Aorta (tissue), 5 donors: ENCODE data around the gene CRCP. TPM values are rescaled to one million over a fixed set of nuclear protein-coding genes. Genes with fewer than 3 reads are reported as not detected.
"Not testable (repeated sequence)": the region's sequence is repeated elsewhere in the genome, so short reads cannot be mapped to it uniquely, and the experiment has no call there.

ENCODE experiments used
- ATAC-seq: fragments of 200-7000 bp; cut with Tn5 transposase; one replicate; pipeline ENCODE4 v1.9.1; 2022; ENCODE audit warnings: moderate library complexity; ENCODE audit not compliant: low FRiP score
- DNase-seq, 2 donors: peaks; one replicate each; pipeline ENCODE4 v3.0.0-alpha.2; 2020
- H3K27ac ChIP-seq, 2 donors: one replicate each; pipeline ENCODE4 v1.5.1; 2013; ENCODE audit warnings: low read length in 2 of 2, mild to moderate bottlenecking in 2 of 2, moderate library complexity in 2 of 2, control low read depth in 1 of 2, inconsistent platforms in 1 of 2, low read depth in 1 of 2
- H3K27me3 ChIP-seq, 2 donors: one replicate each; pipeline ENCODE4 v1.6.1; 2013; ENCODE audit warnings: control low read depth in 1 of 2, low read length in 1 of 2, mild to moderate bottlenecking in 1 of 2, moderate library complexity in 1 of 2; ENCODE audit not compliant: insufficient read depth in 2 of 2, control insufficient read depth in 1 of 2
- H3K36me3 ChIP-seq, 2 donors: one replicate each; pipeline ENCODE4 v1.6.1; 2013; ENCODE audit warnings: control low read depth in 1 of 2, low read length in 1 of 2, mild to moderate bottlenecking in 1 of 2; ENCODE audit not compliant: insufficient read depth in 2 of 2, control insufficient read depth in 1 of 2
- H3K4me1 ChIP-seq, 2 donors: one replicate each; pipeline ENCODE4 v1.6.1; 2013; ENCODE audit warnings: low read length in 2 of 2, control low read depth in 1 of 2, mild to moderate bottlenecking in 1 of 2, moderate library complexity in 1 of 2; ENCODE audit not compliant: insufficient read depth in 2 of 2, control insufficient read depth in 1 of 2
- H3K4me3 ChIP-seq, 2 donors: one replicate each; pipeline ENCODE4 v1.5.1; 2013; ENCODE audit warnings: low read length in 2 of 2, control low read depth in 1 of 2, mild to moderate bottlenecking in 1 of 2
- H3K9me3 ChIP-seq: one replicate; pipeline ENCODE4 v1.6.1; 2013; ENCODE audit warnings: mild to moderate bottlenecking, low read length; ENCODE audit not compliant: control insufficient read depth
- WGBS, 2 donors: extraction: QIAGEN DNeasy Blood & Tissue Kit; methylation state at CpG; one replicate each; pipeline ENCODE4 v1.1.7; 2013; 5-methylcytosine and 5-hydroxymethylcytosine counted together
- intact Hi-C, 2 donors: fragments of 100-400 bp; cut with DNase I; formaldehyde crosslinking; loops; one replicate each; pipeline versions ENCODE4 v1.14.2 to v1.15.0; 2022
- polyA plus RNA-seq, 2 donors: library from polyadenylated mRNA; stranded (reverse); fragments of 200-250 nt; gene quantifications; one replicate each; pipeline ENCODE4 v1.2.3, GENCODE V29; 2013
- total RNA-seq, 2 donors: library from RNA; stranded (reverse); fragmentation: NEBNext Ultra II Directional; extraction: Animal tissue kit (Norgen Biotek cat#: 25700); gene quantifications; one replicate each; pipeline ENCODE4 v1.2.1, GENCODE V29; 2021
- donor health status: healthy with polysubstance abuse.
- donor health status: Bipolar disorder and iron deficiency.
- donor health status: DM: no; HTN: no; CAD: no.
- donor health status: DM: no; HTN: no; CAD: no.
- donor health status: DM: yes; HTN: yes; CAD: no.

Gene CRCP
- total and polyA plus RNA-seq, 4 donors, result 16.8 to 29.5 (median 25.4) TPM

- H3K4me1 ChIP-seq, result no peaks in the 10 kb centered on the region
- ATAC-seq (no peak), DNase-seq (no peak)
- H3K27me3 ChIP-seq, result no peaks in the 10 kb centered on the region
- H3K4me3 ChIP-seq, result peak overlapping the region in 1 of 2 donors; percentile 1
- peak overlapping the region; percentile 61 to 79 for H3K27ac ChIP-seq
- no peaks in the 10 kb centered on the region for H3K36me3 ChIP-seq
- 47 to 50% methylated on average over 12 of the region's 12 CpGs for WGBS, 2 donors
- intact Hi-C loops, result no loop called here
- H3K9me3 ChIP-seq, result no peaks in the 10 kb centered on the region
Measured at GRCh38 chr7:66100408-66101050, 14.1 kb upstream of the CRCP start.

- H3K27ac ChIP-seq, ATAC-seq, H3K36me3 ChIP-seq, H3K4me1 ChIP-seq, DNase-seq, H3K27me3 ChIP-seq, H3K4me3 ChIP-seq, intact Hi-C loops, H3K9me3 ChIP-seq: not testable (repeated sequence)
- 92 to 95% methylated on average over 6 of the region's 6 CpGs for WGBS, 2 donors
Measured at GRCh38 chr7:66102168-66102567, 12.5 kb upstream of the CRCP start.

GRCh38 chr7:66103994-66104393 lies 10.7 kb upstream of the CRCP start:
- H3K4me3 ChIP-seq, H3K36me3 ChIP-seq, ATAC-seq, H3K27me3 ChIP-seq, H3K27ac ChIP-seq, DNase-seq, H3K9me3 ChIP-seq, H3K4me1 ChIP-seq, intact Hi-C loops: not testable (repeated sequence)
- 93 to 96% methylated on average over 3 of the region's 3 CpGs for WGBS, 2 donors

GRCh38 chr7:66105263-66105748 lies 9.3 kb upstream of the CRCP start:
- intact Hi-C loops, result no loop called here
- H3K4me3 ChIP-seq, result no peak overlapping the region
- WGBS, 2 donors, result 95 to 98% methylated on average over 5 of the region's 5 CpGs
- H3K27ac ChIP-seq, result no peak overlapping the region
- no peaks in the 10 kb centered on the region for H3K36me3 ChIP-seq
- DNase-seq (no peak), ATAC-seq (no peak)
- no peaks in the 10 kb centered on the region for H3K27me3 ChIP-seq
- H3K9me3 ChIP-seq, result no peaks in the 10 kb centered on the region
- H3K4me1 ChIP-seq, result no peaks in the 10 kb centered on the region

- H3K27ac ChIP-seq, ATAC-seq, H3K36me3 ChIP-seq, H3K4me1 ChIP-seq, intact Hi-C loops, H3K9me3 ChIP-seq, H3K4me3 ChIP-seq, H3K27me3 ChIP-seq: not testable (repeated sequence)
- WGBS, 2 donors, result 77 to 88% methylated on average over 5 of the region's 5 CpGs
- DNase-seq, result peak in 1 of 2 donors; percentile 28
Measured at GRCh38 chr7:66108410-66108809, 6.2 kb upstream of the CRCP start.

- Histone ChIP-seq H3K9me3 (no peaks in the 10 kb centered on the region), H3K4me3 (no peak overlapping the region), H3K27ac (no peak overlapping the region), H3K4me1 (no peaks in the 10 kb centered on the region), H3K36me3 (no peaks in the 10 kb centered on the region), H3K27me3 (no peaks in the 10 kb centered on the region)
- ATAC-seq (no peak), DNase-seq (peak in 1 of 2 donors; percentile 51)
- intact Hi-C loops, result no loop called here
- WGBS, 2 donors, result 57 to 69% methylated on average over 9 of the region's 9 CpGs
Measured at GRCh38 chr7:66110856-66111255, 3.8 kb upstream of the CRCP start.

- not testable (repeated sequence) for ATAC-seq, H3K27ac ChIP-seq, H3K4me1 ChIP-seq, H3K27me3 ChIP-seq, H3K9me3 ChIP-seq, H3K36me3 ChIP-seq, H3K4me3 ChIP-seq
- DNase-seq, result peak in 1 of 2 donors; percentile 54
- 93% methylated on average over 12 of the region's 12 CpGs for WGBS, 2 donors
- intact Hi-C loops, result loop anchor here in 1 of 2 donors (5.0 kb wide), 1 partner anchor 40 kb away; the partner anchor contains the start of gene ASL
Measured at GRCh38 chr7:66116680-66117420, 2.2 kb downstream of the CRCP start.

- 76 to 84% methylated on average over 3 of the region's 3 CpGs for WGBS, 2 donors
- H3K9me3 ChIP-seq, result no peaks in the 10 kb centered on the region
- H3K4me1 ChIP-seq, result no peaks in the 10 kb centered on the region
- intact Hi-C loops, result loop anchor here in 1 of 2 donors (5.0 kb wide), 1 partner anchor 41 kb away; the partner anchor contains the start of gene ASL
- no peaks in the 10 kb centered on the region for H3K27me3 ChIP-seq
- H3K27ac ChIP-seq, result no peak overlapping the region
- DNase-seq (no peak), ATAC-seq (no peak)
- no peak overlapping the region for H3K4me3 ChIP-seq
- no peaks in the 10 kb centered on the region for H3K36me3 ChIP-seq
Measured at GRCh38 chr7:66118603-66119002, 4.0 kb downstream of the CRCP start.
